ENCODE measurements around the gene TFB1M. TPM values are rescaled to one million over a fixed set of nuclear protein-coding genes. Genes with fewer than 3 reads are reported as not detected.
"Not testable (repeated sequence)": the region's sequence is repeated elsewhere in the genome, so short reads cannot be mapped to it uniquely, and the experiment has no call there.

The TFB1M gene
- 12.6 TPM for total RNA-seq

GRCh38 chr6:155314092-155314772 is at the start of gene TFB1M:
Gene TFB1M, minus strand, starts transcription at chr6:155314484. Its CDS starts 56 bp downstream, at chr6:155314428.
- DNase-seq (ENCODE audit: low spot score in 2 of 2) (peak; percentile 73 to 86), FAIRE-seq (peak; percentile 69)

GRCh38 chr6:155364021-155364420 is 49.7 kb upstream of the TFB1M start:
- not testable (repeated sequence) for DNase-seq (ENCODE audit: low spot score in 2 of 2); FAIRE-seq

- not testable (repeated sequence) for DNase-seq (ENCODE audit: low spot score in 2 of 2); FAIRE-seq
Measured at GRCh38 chr6:155362968-155363632, 48.8 kb upstream of the TFB1M start.

- DNase-seq (ENCODE audit: low spot score in 2 of 2) (no peak), FAIRE-seq (no peak)
Measured at GRCh38 chr6:155354167-155354566, 39.9 kb upstream of the TFB1M start.

- no peak for DNase-seq (ENCODE audit: low spot score in 2 of 2)
- no peak for FAIRE-seq
Measured at GRCh38 chr6:155352811-155353210, 38.5 kb upstream of the TFB1M start.

GRCh38 chr6:155352130-155352420 is 37.8 kb upstream of the TFB1M start:
- FAIRE-seq: no peak
- no peak for DNase-seq (ENCODE audit: low spot score in 2 of 2)

- FAIRE-seq: no peak
- no peak for DNase-seq (ENCODE audit: low spot score in 2 of 2)
Measured at GRCh38 chr6:155351273-155352129, 37.2 kb upstream of the TFB1M start.

- DNase-seq (ENCODE audit: low spot score in 2 of 2) (no peak), FAIRE-seq (no peak)
Measured at GRCh38 chr6:155349956-155350355, 35.7 kb upstream of the TFB1M start.

GRCh38 chr6:155349129-155349528 is 34.8 kb upstream of the TFB1M start:
- DNase-seq (ENCODE audit: low spot score in 2 of 2): no peak
- FAIRE-seq: no peak

GRCh38 chr6:155347800-155348199 is 33.5 kb upstream of the TFB1M start:
- FAIRE-seq (no peak), DNase-seq (ENCODE audit: low spot score in 2 of 2) (no peak)

- no peak for FAIRE-seq
- DNase-seq (ENCODE audit: low spot score in 2 of 2): no peak
Measured at GRCh38 chr6:155346957-155347356, 32.7 kb upstream of the TFB1M start.

GRCh38 chr6:155344341-155345006 is 30.2 kb upstream of the TFB1M start:
- DNase-seq (ENCODE audit: low spot score in 2 of 2) (no peak), FAIRE-seq (no peak)

- no peak for DNase-seq (ENCODE audit: low spot score in 2 of 2)
- no peak for FAIRE-seq
Measured at GRCh38 chr6:155341130-155341828, 27.0 kb upstream of the TFB1M start.

GRCh38 chr6:155340464-155341129 is 26.3 kb upstream of the TFB1M start:
- DNase-seq (ENCODE audit: low spot score in 2 of 2) (no peak), FAIRE-seq (no peak)

GRCh38 chr6:155339929-155340328 is 25.6 kb upstream of the TFB1M start:
- DNase-seq (ENCODE audit: low spot score in 2 of 2); FAIRE-seq: not testable (repeated sequence)

GRCh38 chr6:155338237-155338636 is 24.0 kb upstream of the TFB1M start:
- FAIRE-seq; DNase-seq (ENCODE audit: low spot score in 2 of 2): not testable (repeated sequence)

GRCh38 chr6:155335265-155335664 is 21.0 kb upstream of the TFB1M start:
- no peak for FAIRE-seq
- no peak for DNase-seq (ENCODE audit: low spot score in 2 of 2)

- not testable (repeated sequence) for DNase-seq (ENCODE audit: low spot score in 2 of 2); FAIRE-seq
Measured at GRCh38 chr6:155334073-155334472, 19.8 kb upstream of the TFB1M start.

- DNase-seq (ENCODE audit: low spot score in 2 of 2): no peak
- no peak for FAIRE-seq
Measured at GRCh38 chr6:155333414-155333813, 19.1 kb upstream of the TFB1M start.

GRCh38 chr6:155330922-155331321 is 16.6 kb upstream of the TFB1M start:
- DNase-seq (ENCODE audit: low spot score in 2 of 2) (no peak), FAIRE-seq (no peak)
